Measurements from ENCODE around the gene MXRA7.

- TF ChIP-seq PRDM10 (tag by site-specific recombination; IDR thresholded peaks at IDR 0.05) = no peak
- TF ChIP-seq ZNF548 (tag by site-specific recombination; IDR thresholded peaks at IDR 0.05) = no peak
- TF ChIP-seq CTCF (tag by site-specific recombination; IDR thresholded peaks at IDR 0.05) = no peak
- no peak for TF ChIP-seq ZNF704 (tag by site-specific recombination; IDR thresholded peaks at IDR 0.05)
- TF ChIP-seq ZNF510 (tag by site-specific recombination; IDR thresholded peaks at IDR 0.05; ENCODE audit: insufficient replicate concordance) = no peak
- TF ChIP-seq ZSCAN5A (tag by site-specific recombination; IDR thresholded peaks at IDR 0.05) = no peak
- TF ChIP-seq ZBTB8A (tag by site-specific recombination; IDR thresholded peaks at IDR 0.05) = no peak
- no peak for TF ChIP-seq ZFP41 (tag by site-specific recombination; IDR thresholded peaks at IDR 0.05; ENCODE audit: borderline replicate concordance)
- TF ChIP-seq ZNF423 (tag by site-specific recombination; IDR thresholded peaks at IDR 0.05) = no peak
These were observed 34.0 kb upstream of the MXRA7 start for GRCh38 chr17:76744747-76745146.

Data from HEK293 (cell line).